GM12891 (cell line): Measurements from ENCODE around the gene RCOR1.

Experiments used
- DNase-seq: peaks from one replicate; pipeline ENCODE4 v3.0.0; 2011; ENCODE audit warnings: low spot score; ENCODE audit not compliant: insufficient read length
- FAIRE-seq: peaks from 2 replicates; lab custom pipeline; 2011; peaks lifted over from hg19 to GRCh38; lab: Jason Lieb, UNC
- PAX5 ChIP-seq: IDR thresholded peaks from 2 replicates; pipeline ENCODE4 v1.6.1; 2011; ENCODE audit warnings: low read length, moderate library complexity, mild to moderate bottlenecking; ENCODE audit not compliant: insufficient read depth, severe bottlenecking
- POLR2A ChIP-seq: IDR thresholded peaks from 2 replicates; pipeline ENCODE4 v1.6.1; 2011; ENCODE audit warnings: low read depth, low read length, control low read depth
- POLR2AphosphoS5 ChIP-seq: IDR thresholded peaks from 2 replicates; pipeline ENCODE4 v1.6.1; 2011; ENCODE audit warnings: low read depth, low read length, control low read depth
- POU2F2 ChIP-seq: IDR thresholded peaks from 2 replicates; pipeline ENCODE4 v1.6.1; 2011; ENCODE audit warnings: low read depth, mild to moderate bottlenecking, control low read depth, low read length, moderate library complexity
- SPI1 ChIP-seq: IDR thresholded peaks from 2 replicates; pipeline ENCODE4 v1.6.1; 2011; ENCODE audit warnings: low read depth, low read length, control low read depth
- TAF1 ChIP-seq: IDR thresholded peaks from 2 replicates; pipeline ENCODE4 v1.6.1; 2011; ENCODE audit warnings: low read depth, low read length, control low read depth

Gene RCOR1

DNA sequence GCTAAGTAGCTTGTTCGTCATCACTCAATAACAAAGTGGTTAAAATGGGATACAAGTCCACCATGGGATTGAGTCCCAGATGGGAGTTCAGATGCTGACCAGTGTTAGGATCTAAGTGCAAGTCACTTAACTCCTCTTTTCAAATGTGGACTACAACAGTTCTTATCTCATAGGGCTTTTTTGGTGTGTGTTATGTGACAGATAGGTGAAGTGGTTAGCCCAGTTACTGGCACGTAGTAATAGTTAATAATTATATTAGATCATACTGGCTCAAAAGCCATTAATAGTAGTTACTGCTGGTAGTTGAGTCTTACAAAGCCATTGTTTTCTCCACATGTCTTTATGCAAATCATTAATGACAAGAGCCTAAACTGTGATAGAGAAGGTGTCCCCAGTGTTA, 73.2 kb downstream of the RCOR1 start:
- DNase-seq (no peak), FAIRE-seq (no peak)
- TF ChIP-seq POU2F2, result no peak
- no peak for TF ChIP-seq POLR2A
- TF ChIP-seq POLR2AphosphoS5, result no peak
- no peak for TF ChIP-seq PAX5
- TF ChIP-seq SPI1, result no peak
- TF ChIP-seq TAF1, result no peak

DNA sequence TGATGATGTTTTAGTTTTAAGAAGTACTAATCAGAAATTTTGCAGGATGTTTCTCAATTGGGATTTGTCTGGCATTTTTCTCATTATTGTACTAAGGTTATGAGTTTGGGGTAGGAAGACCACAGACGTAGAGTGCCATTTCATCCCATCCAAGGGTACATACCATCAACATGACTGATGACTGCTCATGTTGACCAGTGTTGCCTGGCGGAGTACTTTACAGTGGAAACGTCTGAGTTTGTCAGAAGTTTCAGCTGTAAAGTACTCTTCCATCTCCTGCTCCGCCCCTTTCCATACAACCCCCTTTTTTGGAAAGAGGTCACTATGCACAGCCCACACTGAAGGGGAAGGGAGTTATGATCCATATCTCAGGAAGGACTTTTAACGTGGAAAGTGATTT, 74.2 kb downstream of the RCOR1 start:
- DNase-seq (no peak), FAIRE-seq (no peak)
- TF ChIP-seq SPI1, result no peak
- TF ChIP-seq TAF1, result no peak
- TF ChIP-seq POU2F2, result no peak
- TF ChIP-seq PAX5, result no peak
- TF ChIP-seq POLR2A, result no peak
- no peak for TF ChIP-seq POLR2AphosphoS5

DNA sequence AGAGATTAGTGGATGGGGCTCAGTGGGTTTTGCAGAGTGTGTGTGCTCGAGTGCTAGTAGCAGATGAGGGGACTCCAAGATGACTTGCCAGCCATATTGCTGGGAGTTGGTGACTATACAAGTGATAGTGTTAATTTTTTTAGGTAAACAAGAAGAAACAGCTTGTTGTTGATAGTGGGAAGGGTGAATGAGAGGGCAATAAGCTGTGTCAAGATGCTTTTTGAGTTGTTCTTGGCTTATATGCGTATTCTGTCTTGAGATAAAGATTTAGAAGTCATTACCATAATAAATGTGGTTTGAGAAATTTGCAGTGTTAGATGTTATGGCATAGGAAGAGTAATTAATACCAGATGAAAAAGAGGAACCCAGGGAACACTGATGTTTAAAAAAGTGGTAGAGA, 75.3 kb downstream of the RCOR1 start:
- TF ChIP-seq TAF1 (no peak), POLR2AphosphoS5 (no peak), PAX5 (no peak), POLR2A (no peak), SPI1 (no peak), POU2F2 (no peak)
- FAIRE-seq, result no peak

DNA sequence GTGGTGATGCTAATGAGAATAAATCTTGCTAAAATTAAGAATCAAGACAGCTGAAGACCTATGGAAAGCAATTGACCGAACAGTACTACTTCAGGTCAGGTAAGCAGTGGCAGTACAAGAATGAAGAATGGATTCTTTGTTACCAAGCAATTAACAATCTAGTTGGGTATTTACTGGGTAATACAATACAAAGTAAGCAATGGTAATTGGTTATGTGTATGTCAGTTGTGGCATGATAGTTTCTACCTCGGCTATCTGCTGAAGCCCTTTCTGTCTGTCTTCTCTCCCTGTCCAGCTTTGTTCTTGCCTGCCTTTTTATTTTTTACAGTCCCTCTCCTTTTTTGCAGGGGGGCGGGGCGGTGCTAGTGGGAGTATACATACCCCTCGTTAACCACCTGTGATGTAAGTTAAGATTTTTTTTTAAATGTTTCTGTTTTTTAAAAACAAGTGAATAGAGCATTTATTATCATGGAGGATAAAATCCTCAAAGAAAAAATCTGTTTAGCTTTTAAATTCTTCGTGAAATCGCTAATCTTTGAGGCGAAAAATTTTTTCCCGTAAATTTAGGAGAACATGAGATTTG, 75.9 kb downstream of the RCOR1 start:
- TF ChIP-seq TAF1, result no peak
- no peak for TF ChIP-seq PAX5
- DNase-seq (no peak), FAIRE-seq (no peak)

More for the DNA sequence above, 75.3 kb downstream of the RCOR1 start:
- no peak for DNase-seq

DNA sequence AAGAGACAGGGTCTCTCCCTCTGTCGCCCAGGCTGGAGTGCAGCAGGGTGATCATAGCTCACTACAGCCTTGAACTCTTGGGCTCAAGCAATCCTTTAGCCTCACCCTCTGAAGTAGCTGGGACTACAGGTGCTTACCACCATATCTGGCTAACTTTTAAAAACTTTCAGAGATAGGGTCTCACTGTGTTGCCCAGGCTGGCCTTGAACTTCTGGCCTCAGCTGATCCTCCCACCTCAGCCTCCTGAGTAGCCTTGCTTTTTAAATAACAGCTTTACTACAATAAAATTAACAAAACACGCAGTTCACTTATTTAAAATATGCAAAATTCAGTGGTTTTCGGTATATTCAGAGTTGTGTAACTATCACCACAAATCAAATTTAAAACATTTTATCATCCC, 79.0 kb downstream of the RCOR1 start:
- FAIRE-seq, result peak; percentile 50
- no peak for TF ChIP-seq SPI1
- no peak for TF ChIP-seq TAF1
- no peak for TF ChIP-seq PAX5
- no peak for TF ChIP-seq POLR2A
- TF ChIP-seq POLR2AphosphoS5, result no peak
- no peak for TF ChIP-seq POU2F2
- DNase-seq, result no peak

DNA sequence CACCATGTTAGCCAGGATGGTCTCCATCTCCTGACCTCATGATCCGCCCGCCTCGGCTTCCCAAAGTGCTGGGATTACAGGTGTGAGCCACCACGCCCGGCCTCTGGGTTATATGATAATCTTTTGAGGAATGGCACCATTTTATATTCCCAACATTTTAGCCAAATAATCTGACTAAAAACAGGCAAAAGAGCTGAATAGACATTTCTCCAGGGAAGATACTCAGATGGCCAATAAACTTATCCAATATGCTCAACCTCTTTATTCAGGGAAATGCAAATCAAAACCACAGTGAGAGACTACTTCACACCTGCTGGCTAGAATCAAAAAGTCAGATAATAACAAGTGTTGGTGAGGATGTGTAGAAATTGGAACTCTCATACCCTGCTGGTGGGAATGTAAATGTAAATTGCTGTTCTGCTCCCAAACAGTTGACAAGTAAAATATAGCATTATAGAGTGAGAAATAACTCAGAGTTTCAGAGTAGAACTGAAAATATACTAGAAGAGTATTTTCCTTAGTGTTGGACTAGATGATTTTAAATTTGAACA, 80.0 kb downstream of the RCOR1 start:
- FAIRE-seq, result no peak
- no peak for DNase-seq
- TF ChIP-seq POU2F2, result no peak
- no peak for TF ChIP-seq TAF1
- TF ChIP-seq POLR2AphosphoS5, result no peak
- no peak for TF ChIP-seq SPI1
- no peak for TF ChIP-seq PAX5
- TF ChIP-seq POLR2A, result no peak

DNA sequence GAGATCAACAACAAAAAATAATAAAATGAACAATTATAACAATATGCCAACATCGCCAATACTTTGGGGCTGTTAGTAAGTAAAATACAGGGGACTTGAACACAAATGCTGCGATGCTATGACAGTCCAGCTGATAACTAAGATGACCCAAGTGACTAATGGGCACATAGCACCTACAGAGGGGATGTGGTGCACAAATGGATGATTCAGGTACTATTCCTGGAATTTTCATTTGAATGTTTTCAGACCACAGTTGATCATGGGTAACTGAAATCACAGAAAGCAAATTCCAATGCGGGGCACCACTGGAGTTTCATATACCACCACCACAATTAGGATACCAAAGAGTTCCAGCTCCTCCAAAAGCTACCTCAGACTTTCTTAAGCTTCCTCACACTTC, 82.9 kb downstream of the RCOR1 start:
- FAIRE-seq (no peak), DNase-seq (no peak)
- TF ChIP-seq POLR2A (no peak), PAX5 (no peak), TAF1 (no peak), POLR2AphosphoS5 (no peak), POU2F2 (no peak), SPI1 (no peak)

DNA sequence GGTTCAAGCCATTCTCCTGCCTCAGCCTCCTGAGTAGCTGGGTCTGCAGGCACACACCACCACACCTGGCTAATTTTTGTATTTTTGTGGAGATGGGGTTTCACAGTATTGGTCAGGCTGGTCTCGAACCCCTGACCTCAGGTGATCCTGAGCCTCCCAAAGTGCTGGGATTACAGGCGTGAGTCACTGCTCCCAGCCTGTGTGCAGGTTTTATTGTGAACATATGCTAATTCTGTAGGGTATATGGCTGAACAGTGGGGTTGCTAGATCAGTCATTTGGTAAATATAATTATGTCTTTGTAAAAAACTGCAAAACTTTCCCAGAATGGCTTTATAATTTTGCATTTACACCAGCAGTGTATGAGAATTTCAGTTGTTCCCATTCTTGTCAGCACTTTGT, 85.9 kb downstream of the RCOR1 start:
- TF ChIP-seq POU2F2 (no peak), SPI1 (no peak), POLR2AphosphoS5 (no peak), PAX5 (no peak), POLR2A (no peak), TAF1 (no peak)
- no peak for FAIRE-seq
- no peak for DNase-seq

DNA sequence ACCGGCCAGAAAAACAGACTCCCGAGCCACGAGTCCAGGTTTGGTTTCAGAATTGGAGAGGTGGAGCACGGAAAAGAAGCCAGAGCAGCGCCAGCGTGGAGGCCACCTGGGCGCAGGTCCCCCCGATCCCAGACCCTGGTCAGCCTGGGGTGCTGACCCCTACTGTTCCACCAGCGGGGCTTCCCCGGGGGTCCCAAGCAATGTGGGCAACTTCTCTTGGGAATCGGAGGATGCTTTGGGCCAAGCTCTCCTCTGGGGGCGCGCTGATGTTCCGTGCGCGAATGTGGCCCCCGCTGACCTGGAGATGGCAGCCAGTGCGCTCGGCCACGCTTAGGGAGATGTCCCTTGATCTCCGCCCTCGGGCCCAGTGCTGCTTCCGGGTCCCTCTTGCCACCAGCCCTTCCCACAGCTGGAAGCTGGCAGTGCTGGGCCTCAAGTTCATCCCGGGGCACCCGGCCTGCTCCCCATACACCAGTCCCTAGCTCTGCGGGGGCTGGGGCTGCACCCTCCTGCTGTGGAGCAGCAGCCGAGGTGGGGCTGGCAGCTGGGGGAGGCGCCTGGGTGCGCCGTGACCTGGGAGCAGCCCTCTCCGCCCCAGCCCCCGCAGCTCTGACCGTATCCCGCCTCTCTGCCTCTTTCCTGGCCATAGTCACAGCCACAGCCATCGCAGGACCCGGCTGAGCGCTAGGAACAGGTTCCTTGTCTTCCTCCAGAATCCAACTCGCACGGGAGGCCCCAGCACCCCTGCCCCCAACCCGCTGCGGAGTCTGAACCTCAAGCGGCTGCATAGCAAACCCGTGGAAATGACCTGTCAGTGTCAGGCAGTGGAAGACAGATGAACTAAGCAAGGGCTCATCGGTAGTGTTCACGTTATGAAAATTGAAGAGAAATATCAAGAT, 91.2 kb downstream of the RCOR1 start:
- TF ChIP-seq PAX5 (no peak), TAF1 (no peak), POLR2A (no peak), SPI1 (no peak)
- FAIRE-seq (no peak), DNase-seq (no peak)

DNA sequence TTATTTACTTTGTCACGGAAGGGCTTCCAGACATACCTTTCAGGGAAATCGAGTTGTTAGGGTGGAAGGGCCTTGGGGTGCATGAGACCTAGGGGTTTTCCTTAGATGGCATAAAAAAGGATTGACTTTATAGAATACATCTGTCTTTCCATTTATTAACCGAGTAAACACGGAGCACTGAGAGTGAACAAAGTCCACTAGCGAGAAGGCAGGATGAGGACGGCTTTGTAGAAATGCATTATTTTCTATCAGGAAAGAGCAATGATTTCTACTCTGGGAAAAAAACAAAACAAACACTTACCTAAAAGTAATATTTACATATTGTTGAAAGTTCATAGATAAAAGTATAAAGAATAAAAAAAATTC, 91.8 kb downstream of the RCOR1 start:
- TF ChIP-seq POLR2AphosphoS5 (no peak), PAX5 (no peak), SPI1 (no peak), POLR2A (no peak), TAF1 (no peak), POU2F2 (no peak)
- no peak for DNase-seq
- no peak for FAIRE-seq
